ENCODE results near the gene GRIN2A. TPM values are rescaled to one million over a fixed set of nuclear protein-coding genes. Genes with fewer than 3 reads are reported as not detected.

Gene GRIN2A
- total and polyA plus RNA-seq, 3 donors from 2014 or later: 7.0 to 20.3 (median 10.4) TPM

GRCh38 chr16:9787717-9788116, 394.5 kb downstream of the GRIN2A start:
- Histone ChIP-seq H3K27ac (no peak overlapping the region), H3K4me3 (no peak overlapping the region), H3K36me3 (ENCODE audit: low read depth, missing control alignments) (no peaks in the 10 kb centered on the region), H3K9me3 (no peaks in the 10 kb centered on the region), H3K4me1 (no peaks in the 10 kb centered on the region), H3K27me3 (no peaks in the 10 kb centered on the region)
- WGBS, 2 donors: 52 to 56% methylated on average over 5 of the region's 5 CpGs
- TF ChIP-seq CTCF (IDR thresholded peaks at IDR 0.05): no peak
- intact Hi-C loops (cut with DNase I; ENCODE audit: low total_unique reads): no loop called here
- no peak for DNase-seq

- DNase-seq: no peak
- Histone ChIP-seq H3K27ac (no peak overlapping the region), H3K4me1 (no peaks in the 10 kb centered on the region), H3K36me3 (ENCODE audit: low read depth, missing control alignments) (no peaks in the 10 kb centered on the region), H3K4me3 (no peak overlapping the region), H3K9me3 (no peaks in the 10 kb centered on the region), H3K27me3 (no peaks in the 10 kb centered on the region)
- TF ChIP-seq CTCF (IDR thresholded peaks at IDR 0.05) (no peak), POLR2A (IDR thresholded peaks at IDR 0.05) (no peak)
- WGBS, 2 donors: 51 to 53% methylated on average over 4 of the region's 4 CpGs
- intact Hi-C loops (cut with DNase I; ENCODE audit: low total_unique reads): no loop called here
Measured at GRCh38 chr16:9780831-9781230, 401.4 kb downstream of the GRIN2A start.

- Histone ChIP-seq H3K36me3 (ENCODE audit: low read depth, missing control alignments) (no peaks in the 10 kb centered on the region), H3K9me3 (no peaks in the 10 kb centered on the region), H3K4me3 (no peak overlapping the region), H3K27me3 (no peaks in the 10 kb centered on the region), H3K27ac (no peak overlapping the region), H3K4me1 (no peaks in the 10 kb centered on the region)
- DNase-seq: no peak
- no peak for TF ChIP-seq CTCF (IDR thresholded peaks at IDR 0.05)
- TF ChIP-seq POLR2A (IDR thresholded peaks at IDR 0.05): no peak
- WGBS, 2 donors: 67 to 74% methylated on average over 5 of the region's 5 CpGs
- intact Hi-C loops (cut with DNase I; ENCODE audit: low total_unique reads): no loop called here
Measured at GRCh38 chr16:9778849-9779248, 403.4 kb downstream of the GRIN2A start.

GRCh38 chr16:9775998-9776397, 406.2 kb downstream of the GRIN2A start:
- no peak for TF ChIP-seq CTCF (IDR thresholded peaks at IDR 0.05)
- no peak for TF ChIP-seq POLR2A (IDR thresholded peaks at IDR 0.05)
- no peak overlapping the region for H3K4me3 ChIP-seq
- H3K9me3 ChIP-seq: no peaks in the 10 kb centered on the region
- WGBS, 2 donors: 91% methylated on average over 5 of the region's 5 CpGs
- no peak for DNase-seq
- no peaks in the 10 kb centered on the region for H3K4me1 ChIP-seq
- no peaks in the 10 kb centered on the region for H3K36me3 ChIP-seq (ENCODE audit: low read depth, missing control alignments)
- intact Hi-C loops (cut with DNase I; ENCODE audit: low total_unique reads): no loop called here
- no peak overlapping the region for H3K27ac ChIP-seq
- H3K27me3 ChIP-seq: no peaks in the 10 kb centered on the region

- intact Hi-C loops (cut with DNase I; ENCODE audit: low total_unique reads): no loop called here
- WGBS, 2 donors: 49 to 60% methylated on average over 4 of the region's 4 CpGs
- no peak for TF ChIP-seq CTCF (IDR thresholded peaks at IDR 0.05)
- TF ChIP-seq POLR2A (IDR thresholded peaks at IDR 0.05): no peak
- Histone ChIP-seq H3K36me3 (ENCODE audit: low read depth, missing control alignments) (no peaks in the 10 kb centered on the region), H3K9me3 (no peaks in the 10 kb centered on the region), H3K27me3 (no peaks in the 10 kb centered on the region), H3K4me3 (no peak overlapping the region), H3K27ac (no peak overlapping the region), H3K4me1 (no peaks in the 10 kb centered on the region)
- no peak for DNase-seq
Measured at GRCh38 chr16:9773289-9773688, 408.9 kb downstream of the GRIN2A start.
